IPS-NIHi11 (cell line): ENCODE results near the gene OR6C6.
"Not testable (repeated sequence)": the region's sequence is repeated elsewhere in the genome, so short reads cannot be mapped to it uniquely, and the experiment has no call there.

Experiments
- DNase-seq: peaks from one replicate; pipeline ENCODE4 v3.0.0; 2012; ENCODE audit warnings: mixed read lengths, low spot score

Gene OR6C6

GRCh38 chr12:55296469-55296868, at the start of gene OR6C6:
Gene OR6C6, minus strand, starts transcription at chr12:55296569. Its CDS starts 1,337 bp downstream, at chr12:55295232.
- no peak for DNase-seq

GRCh38 chr12:55336002-55336401, 39.6 kb upstream of the OR6C6 start:
- DNase-seq = no peak

GRCh38 chr12:55330446-55330845, 34.1 kb upstream of the OR6C6 start, which contains the start of gene OR6C3:
Gene OR6C3, plus strand, starts transcription at chr12:55330746. Its CDS starts 955 bp downstream, at chr12:55331701.
- DNase-seq = no peak

- DNase-seq = not testable (repeated sequence)
These were observed 29.4 kb upstream of the OR6C6 start for GRCh38 chr12:55325801-55326200.

- DNase-seq = no peak
These were observed 23.8 kb upstream of the OR6C6 start for GRCh38 chr12:55320201-55320600.

GRCh38 chr12:55314043-55314442, 17.7 kb upstream of the OR6C6 start, which contains the start of gene OR6C1:
Gene OR6C1, plus strand, starts transcription at chr12:55314343. Its CDS starts 6,257 bp downstream, at chr12:55320600.
- DNase-seq = no peak

GRCh38 chr12:55289999-55290398, 6.4 kb downstream of the OR6C6 start:
- DNase-seq = no peak

GRCh38 chr12:55280991-55281390, 15.4 kb downstream of the OR6C6 start:
- no peak for DNase-seq

- DNase-seq = no peak
These were observed 38.1 kb downstream of the OR6C6 start for GRCh38 chr12:55258303-55258702.

- DNase-seq = no peak
These were observed 39.5 kb downstream of the OR6C6 start for GRCh38 chr12:55256831-55257230.

- no peak for DNase-seq
These were observed 43.1 kb downstream of the OR6C6 start for GRCh38 chr12:55253281-55253680.

GRCh38 chr12:55250944-55251343, 45.4 kb downstream of the OR6C6 start:
- no peak for DNase-seq

- DNase-seq = no peak
These were observed 50.2 kb downstream of the OR6C6 start for GRCh38 chr12:55246159-55246558.

- no peak for DNase-seq
These were observed 52.1 kb downstream of the OR6C6 start, which contains the start of gene OR6C74 for GRCh38 chr12:55244309-55244708. Gene OR6C74, plus strand, starts transcription at chr12:55244609. Its CDS starts 2,679 bp downstream, at chr12:55247288.
